G401 (cell line): Measurements from ENCODE around the gene PRSS2. TPM values are rescaled to one million over a fixed set of nuclear protein-coding genes. Genes with fewer than 3 reads are reported as not detected.

Source experiments
- DNase-seq: peaks from one replicate; pipeline ENCODE4 v3.0.0-alpha.2; 2015; ENCODE audit warnings: low spot score
- in situ Hi-C: cut with HindIII; loops from 2 replicates; pipeline ENCODE4 v1.10.0; 2016; ENCODE audit warnings: low sequenced_read_pairs, mixed read lengths
- total RNA-seq: library from RNA; depleted of rRNA; stranded (reverse); fragments of >200 nt; shearing (Covaris generic); gene quantifications from 2 replicates; pipeline ENCODE4 v1.2.3, GENCODE V29; 2014; rRNA removed

Gene PRSS2
- total RNA-seq, 1 experiment from 2014 or later: not detected

DNA sequence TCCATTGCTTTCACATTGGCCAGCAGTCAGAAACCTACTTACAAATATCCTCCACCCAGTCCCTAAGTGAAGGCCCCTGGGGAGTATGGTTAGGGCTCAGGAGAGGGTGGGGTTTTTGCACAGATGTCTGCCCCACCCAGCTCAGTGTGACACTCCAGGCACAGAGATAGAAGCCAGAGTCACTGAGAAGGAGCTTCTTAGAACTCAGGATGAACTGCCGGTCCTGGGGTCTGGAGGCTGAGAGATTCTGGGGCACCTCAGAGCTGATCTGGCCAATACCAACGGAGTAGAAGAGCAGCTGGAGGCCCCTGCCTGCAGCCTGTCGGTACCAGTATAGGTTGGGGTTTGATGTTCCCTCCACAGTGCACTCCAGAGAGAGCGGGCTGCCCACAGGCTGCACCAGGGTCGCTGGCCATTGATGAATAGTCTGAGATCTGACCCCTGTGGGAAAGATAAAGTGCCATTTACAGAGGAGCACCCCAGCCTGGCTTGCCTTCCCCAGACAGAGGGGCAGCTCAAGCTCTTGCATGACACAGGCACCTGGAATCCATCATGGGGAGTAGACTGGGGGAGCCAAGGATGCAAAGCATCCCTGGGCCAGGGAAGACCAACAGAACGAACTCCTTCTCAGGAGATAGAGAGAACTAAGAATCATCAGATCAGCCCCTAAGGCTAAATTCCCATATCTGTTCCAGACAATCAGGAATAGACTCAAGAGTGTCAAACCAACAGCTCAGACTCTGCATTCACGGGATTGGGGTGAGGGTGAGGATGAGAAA lies 41.9 kb downstream of the PRSS2 start:
- in situ Hi-C loops: no loop called here
- no peak for DNase-seq

- in situ Hi-C loops: no loop called here
- DNase-seq: no peak
Observed at GRCh38 chr7:142813226-142813625, 42.5 kb downstream of the PRSS2 start.

GRCh38 chr7:142813699-142814098 lies 42.9 kb downstream of the PRSS2 start:
- DNase-seq: no peak
- in situ Hi-C loops: no loop called here

DNA sequence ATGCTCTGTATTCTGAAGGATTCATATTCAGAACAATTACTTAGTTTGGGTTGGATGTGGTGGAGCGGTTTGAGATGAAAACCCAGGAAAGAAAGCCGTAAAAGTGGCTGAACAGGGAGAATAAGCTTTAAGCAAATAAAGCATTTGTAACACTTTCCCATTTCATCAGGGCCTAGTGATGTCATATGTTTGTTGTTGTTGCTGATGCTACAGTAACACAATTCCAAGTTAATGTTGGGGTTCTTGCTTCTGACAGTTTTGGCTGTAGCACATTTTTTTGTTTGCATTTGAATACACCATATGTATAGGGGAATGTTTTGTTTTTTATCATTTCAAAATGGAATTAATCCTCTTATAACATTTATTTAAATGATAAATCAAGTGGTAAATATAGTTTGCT lies 43.7 kb downstream of the PRSS2 start:
- no peak for DNase-seq
- in situ Hi-C loops: no loop called here

DNA sequence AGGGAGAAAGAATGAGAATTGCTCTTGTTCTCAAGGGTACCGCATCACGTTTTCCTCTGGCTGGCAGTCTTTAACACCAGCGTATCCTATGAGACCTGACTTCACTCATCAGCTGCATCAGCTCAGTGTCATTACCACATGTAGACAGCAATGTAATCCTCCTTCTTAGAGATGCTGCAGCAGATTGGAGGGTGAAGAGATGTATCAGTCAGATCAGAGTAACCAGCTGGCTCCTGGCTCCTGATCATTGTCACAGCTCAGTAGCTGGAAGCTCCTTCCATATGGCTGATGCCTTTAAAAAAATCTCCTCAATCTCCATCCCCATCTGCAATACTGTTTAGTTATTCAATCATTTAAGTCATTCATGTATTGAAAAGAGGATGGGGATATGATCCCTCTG lies 44.4 kb downstream of the PRSS2 start:
- in situ Hi-C loops: no loop called here
- no peak for DNase-seq

- in situ Hi-C loops: no loop called here
- no peak for DNase-seq
Observed at GRCh38 chr7:142817506-142817905, 46.7 kb downstream of the PRSS2 start.

GRCh38 chr7:142819530-142819929 lies 48.8 kb downstream of the PRSS2 start:
- in situ Hi-C loops: no loop called here
- no peak for DNase-seq

GRCh38 chr7:142822714-142823113 lies 51.9 kb downstream of the PRSS2 start:
- DNase-seq: no peak
- in situ Hi-C loops: no loop called here

Other genes starting within 250 kb of the PRSS2 start
- not detected in 2 replicates for gene PRSS1, start 21.5 kb upstream of the PRSS2 start, total RNA-seq
- gene EPHB6, start 84.1 kb downstream of the PRSS2 start, total RNA-seq: not detected in 2 replicates
- gene TRPV6, start 114.8 kb downstream of the PRSS2 start, total RNA-seq: not detected in 2 replicates
- gene TRPV5, start 162.8 kb downstream of the PRSS2 start, total RNA-seq: not detected in 2 replicates
- not detected in 2 replicates for gene LLCFC1, start 168.5 kb downstream of the PRSS2 start, total RNA-seq
- not detected in 2 replicates for gene KEL, start 191.4 kb downstream of the PRSS2 start, total RNA-seq